Fibroblast of lung (primary cell): ENCODE data around the gene HSF2BP. TPM values are rescaled to one million over a fixed set of nuclear protein-coding genes. Genes with fewer than 3 reads are reported as not detected.

Experiments used
- DNase-seq, 2 donors: peaks; one replicate each; pipeline versions ENCODE4 v3.0.0 to v3.0.0-alpha.2; 2010; ENCODE audit warnings: low read depth in 2 of 2
- H2AFZ ChIP-seq: 2 replicates; pipeline ENCODE4 v1.5.1; 2012; ENCODE audit warnings: low read length, control low read depth, inconsistent platforms
- H3K27ac ChIP-seq: 2 replicates; pipeline ENCODE4 v1.5.1; 2011; ENCODE audit warnings: low read length, control low read depth; ENCODE audit not compliant: insufficient read depth
- H3K27me3 ChIP-seq: 2 replicates; pipeline ENCODE4 v1.5.1; 2011; ENCODE audit warnings: mild to moderate bottlenecking, low read length; ENCODE audit not compliant: control insufficient read depth, insufficient read depth
- H3K36me3 ChIP-seq: 2 replicates; pipeline ENCODE4 v1.5.1; 2011; ENCODE audit warnings: low read length; ENCODE audit not compliant: control insufficient read depth, insufficient read depth
- H3K4me1 ChIP-seq: 2 replicates; pipeline ENCODE4 v1.5.1; 2011; ENCODE audit warnings: low read length; ENCODE audit not compliant: control insufficient read depth, insufficient read depth; ENCODE audit errors: extremely low read depth
- H3K4me2 ChIP-seq: 2 replicates; pipeline ENCODE4 v1.5.1; 2011; ENCODE audit warnings: low read length, control low read depth; ENCODE audit not compliant: insufficient read depth; ENCODE audit errors: extremely low read depth
- H3K4me3 ChIP-seq, 4 experiments: fragments of 200-600 bp in 1 of 4; sonication (generic) in 1 of 4; replicated peaks in 1 of 4; 2 replicates each; pipeline ENCODE4 v1.5.1; 2011 to 2016; ENCODE audit warnings: low read length in 4 of 4, low read depth in 3 of 4, mild to moderate bottlenecking in 3 of 4, control low read depth in 2 of 4, inconsistent platforms in 1 of 4, mixed read lengths in 1 of 4; ENCODE audit not compliant: insufficient read depth in 1 of 4; ENCODE audit errors: control extremely low read depth in 1 of 4
- H3K79me2 ChIP-seq: 2 replicates; pipeline ENCODE4 v1.5.1; 2012; ENCODE audit warnings: mild to moderate bottlenecking, low read length, inconsistent platforms; ENCODE audit not compliant: control insufficient read depth, insufficient read depth
- H3K9ac ChIP-seq: 2 replicates; pipeline ENCODE4 v1.5.1; 2011; ENCODE audit warnings: mild to moderate bottlenecking, low read length, control low read depth; ENCODE audit not compliant: insufficient read depth
- H3K9me3 ChIP-seq: 2 replicates; pipeline ENCODE4 v1.5.1; 2012; ENCODE audit warnings: low read depth, low read length; ENCODE audit not compliant: control insufficient read depth, insufficient read depth
- H4K20me1 ChIP-seq: 2 replicates; pipeline ENCODE4 v1.5.1; 2011; ENCODE audit warnings: low read length; ENCODE audit not compliant: control insufficient read depth, insufficient read depth; ENCODE audit errors: extremely low read depth
- CTCF ChIP-seq, 2 donors: IDR thresholded peaks in 1 of 2; conservative IDR thresholded peaks in 1 of 2; 1 replicate in 1 of 2; 2 replicates in 1 of 2; pipeline ENCODE4 v1.5.1; 2011 to 2012; ENCODE audit warnings: low read length in 2 of 2, control low read depth in 1 of 2, inconsistent platforms in 1 of 2, low read depth in 1 of 2, mild to moderate bottlenecking in 1 of 2
- EZH2 ChIP-seq: IDR thresholded peaks from 2 replicates; pipeline ENCODE4 v1.5.1; 2012; ENCODE audit warnings: low read length, control low read depth, mild to moderate bottlenecking; ENCODE audit errors: missing control alignments
- polyA plus RNA-seq, 2 donors: library from polyadenylated mRNA; depleted of rRNA in 1 of 2; stranded (reverse) in 1 of 2; unstranded in 1 of 2; fragments of >200 nt; gene quantifications; 2 replicates each; pipeline ENCODE4 v1.2.1, GENCODE V29; 2011 to 2012; ENCODE audit warnings: missing spikeins in 1 of 2
- total RNA-seq: library from RNA; depleted of rRNA; stranded (reverse); fragments of >200 nt; gene quantifications from 2 replicates; pipeline ENCODE4 v1.2.1, GENCODE V29; 2014

Gene HSF2BP
- total and polyA plus RNA-seq, 2 donors (not counting 1 experiment from before 2014, with no cell fraction given) = 0.70 to 1.2 TPM

- H3K27me3 ChIP-seq = no peaks in the 10 kb centered on the region
- peak; percentile 41 to 71 for DNase-seq
- H3K36me3 ChIP-seq = no peaks in the 10 kb centered on the region
- peaks cover 23% of the 10 kb centered on the region for H3K4me1 ChIP-seq
- no peaks in the 10 kb centered on the region for H3K9me3 ChIP-seq
- no peak overlapping the region for H3K27ac ChIP-seq
- no peak overlapping the region for H3K4me3 ChIP-seq
- no peak overlapping the region for H2AFZ ChIP-seq
- H3K79me2 ChIP-seq = no peaks in the 10 kb centered on the region
- no peak overlapping the region for H3K4me2 ChIP-seq
- TF ChIP-seq EZH2 (no peak), CTCF (conservative IDR thresholded peaks at IDR 0.05 in 1 of 2, IDR thresholded peaks at IDR 0.05 in 1 of 2; ENCODE audit: low read depth in 1 of 2, low read length in 2 of 2) (no peak)
- no peak overlapping the region for H3K9ac ChIP-seq
- H4K20me1 ChIP-seq = no peaks in the 10 kb centered on the region
Measured at GRCh38 chr21:43603641-43604504, 55.4 kb downstream of the HSF2BP start.

- H3K4me2 ChIP-seq = no peak overlapping the region
- DNase-seq = no peak
Measured at GRCh38 chr21:43603233-43603626, 56.1 kb downstream of the HSF2BP start.

More at GRCh38 chr21:43603233-43603626, 56.1 kb downstream of the HSF2BP start:
- TF ChIP-seq CTCF (conservative IDR thresholded peaks at IDR 0.05 in 1 of 2, IDR thresholded peaks at IDR 0.05 in 1 of 2; ENCODE audit: low read depth in 1 of 2, low read length in 2 of 2) (no peak), EZH2 (no peak)
- Histone ChIP-seq H3K9ac (no peak overlapping the region), H3K4me3 (no peak overlapping the region), H3K79me2 (no peaks in the 10 kb centered on the region), H2AFZ (no peak overlapping the region), H3K4me1 (peaks cover 27% of the 10 kb centered on the region), H3K36me3 (no peaks in the 10 kb centered on the region), H3K27me3 (no peaks in the 10 kb centered on the region), H3K27ac (no peak overlapping the region), H3K9me3 (no peaks in the 10 kb centered on the region), H4K20me1 (no peaks in the 10 kb centered on the region)
